HL-60 (cell line): ENCODE results near the gene RPGRIP1.

Experiments
- CTCF ChIP-seq: IDR thresholded peaks from one replicate; pipeline ENCODE4 v1.5.1; 2011; ENCODE audit warnings: low read length, control low read depth, inconsistent platforms; ENCODE audit not compliant: insufficient read depth
- TF ChIP-seq, protein P1 (sequence below): IDR thresholded peaks from 2 replicates; pipeline ENCODE4 v1.6.1; 2012; ENCODE audit warnings: low read depth; ENCODE audit not compliant: insufficient replicate concordance

DNA sequence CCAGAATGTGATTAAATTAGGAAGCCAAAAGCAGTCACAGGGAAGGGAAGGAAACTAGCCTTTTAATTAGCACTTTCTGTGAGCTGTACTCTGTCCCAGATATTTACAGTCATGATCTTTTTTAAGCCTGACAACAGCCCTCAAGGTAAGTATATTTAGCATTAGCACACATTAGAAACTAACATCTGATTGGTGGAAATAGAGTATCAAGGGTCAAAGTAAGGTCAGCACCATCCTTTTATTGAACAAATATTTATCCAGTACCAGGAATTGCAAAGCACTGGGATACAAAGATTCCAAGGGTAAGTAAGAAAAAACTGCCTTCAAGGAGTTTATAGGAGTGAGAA lies 28.2 kb downstream of the RPGRIP1 start:
- TF ChIP-seq CTCF: no peak
- TF ChIP-seq, protein P1, sequence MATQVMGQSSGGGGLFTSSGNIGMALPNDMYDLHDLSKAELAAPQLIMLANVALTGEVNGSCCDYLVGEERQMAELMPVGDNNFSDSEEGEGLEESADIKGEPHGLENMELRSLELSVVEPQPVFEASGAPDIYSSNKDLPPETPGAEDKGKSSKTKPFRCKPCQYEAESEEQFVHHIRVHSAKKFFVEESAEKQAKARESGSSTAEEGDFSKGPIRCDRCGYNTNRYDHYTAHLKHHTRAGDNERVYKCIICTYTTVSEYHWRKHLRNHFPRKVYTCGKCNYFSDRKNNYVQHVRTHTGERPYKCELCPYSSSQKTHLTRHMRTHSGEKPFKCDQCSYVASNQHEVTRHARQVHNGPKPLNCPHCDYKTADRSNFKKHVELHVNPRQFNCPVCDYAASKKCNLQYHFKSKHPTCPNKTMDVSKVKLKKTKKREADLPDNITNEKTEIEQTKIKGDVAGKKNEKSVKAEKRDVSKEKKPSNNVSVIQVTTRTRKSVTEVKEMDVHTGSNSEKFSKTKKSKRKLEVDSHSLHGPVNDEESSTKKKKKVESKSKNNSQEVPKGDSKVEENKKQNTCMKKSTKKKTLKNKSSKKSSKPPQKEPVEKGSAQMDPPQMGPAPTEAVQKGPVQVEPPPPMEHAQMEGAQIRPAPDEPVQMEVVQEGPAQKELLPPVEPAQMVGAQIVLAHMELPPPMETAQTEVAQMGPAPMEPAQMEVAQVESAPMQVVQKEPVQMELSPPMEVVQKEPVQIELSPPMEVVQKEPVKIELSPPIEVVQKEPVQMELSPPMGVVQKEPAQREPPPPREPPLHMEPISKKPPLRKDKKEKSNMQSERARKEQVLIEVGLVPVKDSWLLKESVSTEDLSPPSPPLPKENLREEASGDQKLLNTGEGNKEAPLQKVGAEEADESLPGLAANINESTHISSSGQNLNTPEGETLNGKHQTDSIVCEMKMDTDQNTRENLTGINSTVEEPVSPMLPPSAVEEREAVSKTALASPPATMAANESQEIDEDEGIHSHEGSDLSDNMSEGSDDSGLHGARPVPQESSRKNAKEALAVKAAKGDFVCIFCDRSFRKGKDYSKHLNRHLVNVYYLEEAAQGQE: no peak
